ENCODE data around the gene CLN3. TPM values are rescaled to one million over a fixed set of nuclear protein-coding genes. Genes with fewer than 3 reads are reported as not detected.

The CLN3 gene
- 10 to 100 TPM; 62.1 to 63.6 TPM for total RNA-seq
- polyA plus RNA-seq: 10 to 100 TPM; 16.8 to 33.7 TPM

DNA sequence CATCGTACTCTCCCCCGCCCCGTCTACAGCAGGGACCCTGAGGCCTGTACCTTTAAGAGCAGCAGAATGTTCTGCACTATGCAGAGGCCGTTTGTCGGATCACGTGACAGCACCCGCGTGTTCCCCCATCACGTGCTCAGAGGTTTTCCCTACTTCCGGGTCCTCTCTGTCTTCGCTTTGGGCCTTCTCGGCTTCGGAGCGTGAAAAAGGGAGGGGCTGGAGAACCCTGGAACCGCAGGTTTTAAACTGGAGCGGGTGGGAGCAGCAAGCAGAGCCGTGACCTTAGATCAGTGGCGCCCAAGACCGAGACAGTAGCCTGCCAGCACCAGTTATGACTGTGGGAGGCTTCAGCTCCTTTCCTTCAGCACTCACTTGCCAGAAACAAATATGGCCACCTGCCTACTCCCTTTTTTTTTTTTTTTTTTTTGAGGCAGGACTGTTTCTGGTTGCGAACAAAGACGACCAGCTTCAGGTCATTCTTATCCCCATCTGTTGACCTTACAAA is at the start of gene CLN3:
Gene CLN3 (minus strand): TSS at position 105 of the 505 bp plus-strand sequence. CDS start 315 bp downstream, outside the sequence.
- H3K9me3 Mint-ChIP-seq: peaks cover 0 to 2% (median 0%) of the 10 kb centered on the region in 8 donors
- intact Hi-C loops (cut with micrococcal nuclease): no loop called here
- CTCF ChIA-PET (ENCODE audit: partially characterized antibody): interaction anchor here (1.3 to 2.7 kb wide), 3 partner anchors 24 to 60 kb away, joined by 5 to 20 read pairs (median 9); no protein-coding TSS in a partner anchor

DNA sequence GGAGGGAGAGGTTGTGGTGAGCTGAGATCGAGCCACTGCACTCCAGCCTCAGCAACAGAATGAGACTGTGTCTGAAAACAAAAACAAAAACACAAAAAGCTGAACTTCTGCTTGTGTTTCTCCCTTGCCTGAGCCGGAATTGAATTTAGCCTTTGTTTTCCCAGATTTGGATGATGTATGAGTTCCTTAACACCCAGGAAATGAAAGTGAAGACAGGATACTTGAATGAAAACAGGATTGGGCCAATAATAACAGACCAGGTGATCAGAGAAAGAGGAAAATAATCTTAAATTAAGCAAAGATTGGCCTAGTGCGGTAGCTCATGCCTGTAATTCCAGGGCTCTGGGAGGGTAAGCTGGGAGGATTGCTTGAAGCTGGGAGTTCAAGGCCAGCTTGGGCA is 48.5 kb upstream of the CLN3 start:
- Mint-ChIP-seq H3K27me3 (peaks cover 0 to 2% of the 10 kb centered on the region in 2 donors), H3K9me3 (no peaks in the 10 kb centered on the region), H3K36me3 (no peaks in the 10 kb centered on the region), H3K4me1 (peaks cover 11 to 33% (median 27%) of the 10 kb centered on the region in 4 donors), H3K4me3 (no peak overlapping the region), H3K27ac (peak overlapping the region in 5 of 7 donors; percentile 11 to 69 (median 42))
- CTCF ChIA-PET (ENCODE audit: partially characterized antibody): interaction anchor here (1.2 to 1.8 kb wide), 2 partner anchors 9 to 46 kb away, joined by 5 read pairs; partner anchors contain the start of gene APOBR
- Histone ChIP-seq H3K4me3 (ENCODE audit: low read length in 2 of 2) (no peak overlapping the region), H3K4me1 (ENCODE audit: insufficient read depth, low read length) (peaks cover 4% of the 10 kb centered on the region), H3K27ac (ENCODE audit: low read depth, low read length) (no peak overlapping the region), H3K36me3 (ENCODE audit: insufficient read depth, low read length) (no peaks in the 10 kb centered on the region), H3K27me3 (ENCODE audit: insufficient read depth, low read length) (no peaks in the 10 kb centered on the region), H3K9me3 (ENCODE audit: control insufficient read depth in 1 of 2, low read length in 2 of 2) (no peaks in the 10 kb centered on the region)
- POLR2A ChIA-PET (ENCODE audit: partially characterized antibody): interaction anchor here (2.1 kb wide), 1 partner anchor 14 kb away, joined by 5 read pairs; the partner anchor contains the start of gene SGF29
- intact Hi-C loops (cut with micrococcal nuclease): no loop called here
- DNase-seq: no peak

More for the DNA sequence above, at the start of gene CLN3:
- no peaks in the 10 kb centered on the region for H3K27me3 Mint-ChIP-seq
- peak within 1 kb of the TSS; percentile 96 to 99 (median 98) for H3K4me3 Mint-ChIP-seq
- H3K27ac Mint-ChIP-seq: peak within 1 kb of the TSS; percentile 99 to 100 (median 100)
- peak; percentile 91 to 95 (median 93) for DNase-seq
- peaks cover 39 to 77% (median 61%) of the 10 kb centered on the region in 4 donors for H3K4me1 Mint-ChIP-seq
- H3K27ac ChIP-seq (ENCODE audit: low read depth, low read length): peak within 1 kb of the TSS; percentile 93
- H3K27me3 ChIP-seq (ENCODE audit: insufficient read depth, low read length): no peaks in the 10 kb centered on the region
- POLR2A ChIA-PET (ENCODE audit: partially characterized antibody): interaction anchor here (0.6 to 6.2 kb wide), 14 partner anchors 8 to 303 kb away, joined by 3 to 122 read pairs (median 4); partner anchors contain the start of gene SGF29
- peaks cover 23 to 48% of the 10 kb centered on the region in 2 donors for H3K36me3 Mint-ChIP-seq
- peak within 1 kb of the TSS; percentile 36 to 82 for H3K4me3 ChIP-seq (ENCODE audit: low read length in 2 of 2)
- peaks cover 19% of the 10 kb centered on the region for H3K36me3 ChIP-seq (ENCODE audit: insufficient read depth, low read length)
- H3K9me3 ChIP-seq (ENCODE audit: control insufficient read depth in 1 of 2, low read length in 2 of 2): no peaks in the 10 kb centered on the region
- H3K4me1 ChIP-seq (ENCODE audit: insufficient read depth, low read length): peaks cover 65% of the 10 kb centered on the region

DNA sequence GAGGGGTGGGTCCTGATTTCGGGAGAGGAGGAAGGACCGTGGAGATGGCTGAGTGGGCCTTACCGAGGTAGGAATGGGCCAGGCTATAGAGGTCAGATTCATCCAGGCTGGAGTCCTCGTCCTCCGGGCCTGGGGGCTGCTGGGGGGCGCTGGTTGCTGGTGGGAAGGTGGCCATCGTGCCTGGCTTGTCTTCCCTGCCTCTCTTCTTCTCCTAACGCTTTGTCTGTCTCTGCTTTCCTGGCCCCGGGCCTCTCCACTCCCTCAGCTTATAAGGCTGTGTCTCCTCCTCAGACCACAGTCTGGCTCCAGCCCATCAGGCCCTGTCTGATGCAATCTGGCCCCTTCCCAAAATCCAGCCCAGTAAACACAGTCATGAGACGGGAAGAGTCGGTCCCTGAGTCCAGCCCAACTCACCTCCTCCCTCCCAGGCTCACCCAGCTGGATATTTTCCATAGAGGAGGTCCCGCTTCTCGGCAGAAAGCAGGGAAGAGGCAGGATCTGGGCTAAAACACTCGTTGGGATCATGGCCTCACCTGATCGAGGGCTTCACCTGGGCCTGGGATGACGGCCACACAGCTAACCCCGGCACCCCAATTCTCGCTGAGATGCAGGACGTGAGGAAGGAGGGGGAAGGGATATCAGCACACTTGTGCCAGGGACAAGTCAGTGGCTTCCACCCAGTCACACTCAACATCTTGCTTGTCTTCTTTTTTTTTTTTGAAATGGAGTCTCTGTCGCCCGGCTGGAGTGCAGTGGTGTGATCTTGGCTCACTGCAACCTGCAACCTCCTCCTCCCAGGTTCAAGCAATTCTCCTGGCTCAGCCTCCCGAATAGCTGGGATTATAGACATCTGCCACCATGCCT is 47.1 kb upstream of the CLN3 start, which contains the start of gene NUPR1:
Gene NUPR1 (minus strand): TSS at position 242 of the 864 bp plus-strand sequence. CDS start 67 bp downstream, at position 175.
- ChIA-PET CTCF (ENCODE audit: partially characterized antibody) (no interaction called here), POLR2A (ENCODE audit: partially characterized antibody) (interaction anchor here (1.2 to 2.1 kb wide), 2 partner anchors 15 to 45 kb away, joined by 5 read pairs; partner anchors contain the start of genes APOBR and SGF29)
- Mint-ChIP-seq H3K27ac (peak within 1 kb of the TSS; percentile 44 to 88 (median 80)), H3K27me3 (peaks cover 0 to 2% of the 10 kb centered on the region in 2 donors), H3K4me3 (no peak within 1 kb of the TSS), H3K4me1 (peaks cover 23 to 46% (median 40%) of the 10 kb centered on the region in 4 donors), H3K9me3 (peaks cover 0 to 6% (median 0%) of the 10 kb centered on the region in 8 donors), H3K36me3 (peaks cover 4 to 6% of the 10 kb centered on the region in 2 donors)
- Histone ChIP-seq H3K27me3 (ENCODE audit: insufficient read depth, low read length) (no peaks in the 10 kb centered on the region), H3K27ac (ENCODE audit: low read depth, low read length) (no peak within 1 kb of the TSS), H3K4me1 (ENCODE audit: insufficient read depth, low read length) (peaks cover 18% of the 10 kb centered on the region), H3K9me3 (ENCODE audit: control insufficient read depth in 1 of 2, low read length in 2 of 2) (no peaks in the 10 kb centered on the region), H3K4me3 (ENCODE audit: low read length in 2 of 2) (no peak within 1 kb of the TSS), H3K36me3 (ENCODE audit: insufficient read depth, low read length) (no peaks in the 10 kb centered on the region)
- intact Hi-C loops (cut with micrococcal nuclease): no loop called here
- no peak for DNase-seq

DNA sequence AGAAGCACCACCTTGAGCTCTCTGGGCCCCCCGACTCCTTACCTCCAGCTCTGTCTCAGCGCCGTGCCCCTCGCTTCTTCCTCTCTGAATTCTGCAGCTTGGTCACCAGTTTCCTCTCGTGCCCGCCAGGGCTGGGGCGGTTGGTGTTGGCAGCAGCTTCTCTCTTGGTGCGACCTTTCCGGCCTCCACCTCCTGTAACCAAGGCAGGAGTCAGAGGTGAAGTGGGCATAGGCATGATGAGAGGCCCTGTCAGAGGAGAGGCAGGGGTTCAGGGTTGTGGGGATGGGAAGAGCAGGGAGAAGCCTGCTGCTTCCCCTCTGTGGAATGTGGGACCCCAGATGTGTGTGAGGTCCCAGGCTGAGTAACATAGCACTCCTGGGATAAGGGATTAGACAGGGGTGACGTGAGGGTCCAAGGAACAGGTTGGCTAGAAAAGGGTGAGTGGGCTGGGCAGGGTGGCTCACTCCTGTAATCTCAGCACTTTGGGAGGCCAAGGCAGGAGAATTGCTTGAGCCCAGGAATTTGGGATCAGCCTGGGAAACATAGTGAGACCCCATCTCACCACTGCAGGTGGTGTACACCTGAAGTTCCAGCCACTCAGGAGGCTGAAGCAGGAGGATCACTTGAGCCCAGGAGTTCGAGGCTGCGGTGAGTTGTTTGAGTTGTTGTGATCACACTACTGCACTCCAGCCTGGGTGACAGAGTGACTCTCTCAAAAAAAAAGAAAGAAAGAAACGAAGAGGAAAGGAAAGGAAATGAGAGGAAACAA is 46.3 kb upstream of the CLN3 start:
- Histone ChIP-seq H3K4me1 (ENCODE audit: insufficient read depth, low read length) (peaks cover 26% of the 10 kb centered on the region), H3K27me3 (ENCODE audit: insufficient read depth, low read length) (no peaks in the 10 kb centered on the region), H3K4me3 (ENCODE audit: low read length in 2 of 2) (no peak overlapping the region), H3K36me3 (ENCODE audit: insufficient read depth, low read length) (no peaks in the 10 kb centered on the region), H3K27ac (ENCODE audit: low read depth, low read length) (no peak overlapping the region), H3K9me3 (ENCODE audit: control insufficient read depth in 1 of 2, low read length in 2 of 2) (no peaks in the 10 kb centered on the region)
- H3K9me3 Mint-ChIP-seq: peaks cover 0 to 6% (median 0%) of the 10 kb centered on the region in 8 donors
- H3K27ac Mint-ChIP-seq: peak overlapping the region; percentile 44 to 88 (median 80)
- H3K4me3 Mint-ChIP-seq: no peak overlapping the region
- POLR2A ChIA-PET (ENCODE audit: partially characterized antibody): interaction anchor here (2.1 kb wide), 2 partner anchors 16 kb away, joined by 5 to 7 read pairs; partner anchors contain the start of gene SGF29
- H3K27me3 Mint-ChIP-seq: peaks cover 0 to 2% of the 10 kb centered on the region in 2 donors
- CTCF ChIA-PET (ENCODE audit: partially characterized antibody): no interaction called here
- H3K4me1 Mint-ChIP-seq: peaks cover 26 to 53% (median 43%) of the 10 kb centered on the region in 4 donors
- intact Hi-C loops (cut with micrococcal nuclease): no loop called here
- no peak for DNase-seq
- peaks cover 4 to 6% of the 10 kb centered on the region in 2 donors for H3K36me3 Mint-ChIP-seq

DNA sequence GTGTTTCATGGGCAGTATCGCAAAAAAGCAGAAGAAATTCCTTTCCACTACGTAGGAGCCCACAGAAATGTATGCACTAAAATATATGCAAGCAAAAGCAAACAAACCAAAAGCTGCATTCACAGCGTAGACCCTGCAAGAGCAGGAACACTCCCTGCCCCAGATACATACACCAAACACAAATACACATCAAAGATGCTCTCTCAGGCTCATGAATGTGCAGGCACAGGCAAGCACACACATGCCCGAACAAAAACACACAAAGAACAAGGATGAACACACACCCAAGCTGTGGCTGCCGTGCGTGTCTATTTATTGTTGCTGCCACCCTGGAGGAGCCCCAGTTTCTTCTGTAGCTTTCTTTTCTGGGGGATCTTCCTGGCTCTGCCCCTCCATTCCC is 45.2 kb upstream of the CLN3 start:
- no peaks in the 10 kb centered on the region for H3K27me3 ChIP-seq (ENCODE audit: insufficient read depth, low read length)
- ChIA-PET CTCF (ENCODE audit: partially characterized antibody) (no interaction called here), POLR2A (ENCODE audit: partially characterized antibody) (interaction anchor here (0.8 to 2.1 kb wide), 3 partner anchors 11 to 43 kb away, joined by 3 to 8 read pairs (median 7); partner anchors contain the start of genes APOBR and SGF29)
- peaks cover 0 to 6% (median 0%) of the 10 kb centered on the region in 8 donors for H3K9me3 Mint-ChIP-seq
- H3K4me1 ChIP-seq (ENCODE audit: insufficient read depth, low read length): peaks cover 37% of the 10 kb centered on the region
- intact Hi-C loops (cut with micrococcal nuclease): no loop called here
- no peaks in the 10 kb centered on the region for H3K9me3 ChIP-seq (ENCODE audit: control insufficient read depth in 1 of 2, low read length in 2 of 2)
- DNase-seq: peak in 1 of 5 donors; percentile 11
- H3K4me3 Mint-ChIP-seq: peak overlapping the region in 2 of 8 donors; percentile 12 to 25
- no peak overlapping the region for H3K27ac ChIP-seq (ENCODE audit: low read depth, low read length)
- peaks cover 30 to 56% (median 44%) of the 10 kb centered on the region in 4 donors for H3K4me1 Mint-ChIP-seq
- no peak overlapping the region for H3K4me3 ChIP-seq (ENCODE audit: low read length in 2 of 2)
- H3K27ac Mint-ChIP-seq: peak overlapping the region in 6 of 7 donors; percentile 44 to 88 (median 78)
- no peaks in the 10 kb centered on the region for H3K27me3 Mint-ChIP-seq
- no peaks in the 10 kb centered on the region for H3K36me3 ChIP-seq (ENCODE audit: insufficient read depth, low read length)
- H3K36me3 Mint-ChIP-seq: peaks cover 4 to 6% of the 10 kb centered on the region in 2 donors

DNA sequence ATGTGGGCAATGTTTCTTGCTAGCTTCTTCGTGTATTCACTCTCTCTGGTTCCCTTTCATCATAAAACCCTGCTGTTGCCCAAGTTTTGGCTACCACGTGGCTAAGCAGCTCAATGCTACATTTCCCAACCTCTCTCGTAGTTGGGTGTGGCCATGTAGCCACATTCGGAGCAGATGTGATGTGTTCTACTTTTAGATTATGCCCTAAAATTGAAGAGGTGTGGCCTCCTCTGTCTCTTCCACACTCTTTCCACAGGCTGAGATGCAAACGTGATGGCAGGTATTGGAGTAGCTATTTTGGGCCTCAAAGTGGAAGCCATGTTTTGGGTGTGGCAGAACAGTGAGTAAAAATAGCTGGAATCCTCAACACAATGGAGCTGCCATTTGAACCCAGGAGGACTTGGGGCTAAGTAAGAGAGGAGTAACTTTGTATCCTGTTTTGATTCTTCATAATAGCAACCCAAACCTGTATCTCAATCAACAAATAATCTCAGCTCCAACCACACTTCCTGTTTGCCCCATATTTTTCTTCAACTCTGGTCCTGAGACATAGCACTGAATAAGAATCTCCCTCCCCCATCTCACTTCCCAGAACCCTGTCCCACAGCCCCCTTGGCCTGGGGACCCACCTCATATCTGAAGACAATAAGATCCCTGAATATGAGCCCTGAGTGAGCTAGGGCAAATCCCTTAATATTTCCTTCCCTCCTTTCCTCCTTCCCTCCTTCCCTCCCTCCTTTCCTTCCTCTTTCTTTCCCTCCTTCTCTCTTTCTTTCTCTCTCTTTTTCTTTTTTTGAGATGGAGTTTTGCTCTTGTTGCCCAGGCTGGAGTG is 42.9 kb upstream of the CLN3 start:
- Histone ChIP-seq H3K27ac (ENCODE audit: low read depth, low read length) (peak overlapping the region; percentile 37), H3K9me3 (ENCODE audit: control insufficient read depth in 1 of 2, low read length in 2 of 2) (no peaks in the 10 kb centered on the region), H3K27me3 (ENCODE audit: insufficient read depth, low read length) (no peaks in the 10 kb centered on the region), H3K4me1 (ENCODE audit: insufficient read depth, low read length) (peaks cover 38% of the 10 kb centered on the region), H3K36me3 (ENCODE audit: insufficient read depth, low read length) (no peaks in the 10 kb centered on the region), H3K4me3 (ENCODE audit: low read length in 2 of 2) (no peak overlapping the region)
- peaks cover 29 to 56% (median 45%) of the 10 kb centered on the region in 4 donors for H3K4me1 Mint-ChIP-seq
- H3K4me3 Mint-ChIP-seq: peak overlapping the region in 7 of 8 donors; percentile 54 to 86 (median 77)
- H3K27me3 Mint-ChIP-seq: no peaks in the 10 kb centered on the region
- ChIA-PET CTCF (ENCODE audit: partially characterized antibody) (interaction anchor here (1.0 to 2.0 kb wide), 9 partner anchors 8 to 41 kb away, joined by 3 to 12 read pairs (median 4); partner anchors contain the start of genes APOBR and SGF29), POLR2A (ENCODE audit: partially characterized antibody) (interaction anchor here (0.8 to 3.6 kb wide), 15 partner anchors 9 to 46 kb away, joined by 3 to 122 read pairs (median 6); partner anchors contain the start of genes APOBR, CLN3 and SGF29)
- peak in 4 of 5 donors; percentile 51 to 66 (median 56) for DNase-seq
- H3K36me3 Mint-ChIP-seq: peaks cover 4 to 6% of the 10 kb centered on the region in 2 donors
- intact Hi-C loops (cut with micrococcal nuclease): loop anchor here (1.0 kb wide), 1 partner anchor 40 kb away; the partner anchor contains the start of gene APOBR
- peak overlapping the region; percentile 90 to 97 (median 96) for H3K27ac Mint-ChIP-seq
- peaks cover 0 to 6% (median 0%) of the 10 kb centered on the region in 8 donors for H3K9me3 Mint-ChIP-seq

All from CD4-positive, alpha-beta memory T cell (primary cell).